ENCODE data around the gene PDE6C. TPM values are rescaled to one million over a fixed set of nuclear protein-coding genes. Genes with fewer than 3 reads are reported as not detected.

The PDE6C gene
- total RNA-seq, 5 donors from 2014 or later (not counting 1 experiment from before 2014, with no cell fraction given): not detected

- DNase-seq (no peak), ATAC-seq (replicated peaks in 1 of 4) (no peak)
- Histone ChIP-seq H3K36me3 (ENCODE audit: control insufficient read depth in 2 of 2, extremely low read depth in 1 of 2, insufficient read depth in 1 of 2, low read length in 1 of 2) (no peaks in the 10 kb centered on the region), H3K9me3 (no peaks in the 10 kb centered on the region), H3K27ac (ENCODE audit: low read length) (no peak overlapping the region), H3K27me3 (replicated peaks in 1 of 2; ENCODE audit: control insufficient read depth in 2 of 2, extremely low read depth in 1 of 2, insufficient read depth in 2 of 2, low read length in 1 of 2) (peaks cover 0 to 2% of the 10 kb centered on the region in 2 experiments), H3K4me3 (ENCODE audit: control insufficient read depth in 1 of 2, extremely low read depth in 1 of 2, low read length in 1 of 2) (no peak overlapping the region), H3K4me1 (ENCODE audit: control insufficient read depth in 1 of 2, extremely low read depth in 1 of 2, insufficient read depth in 2 of 2, low read length in 2 of 2) (no peaks in the 10 kb centered on the region)
- Mint-ChIP-seq H3K27me3 (peaks cover 3 to 6% of the 10 kb centered on the region in 2 donors), H3K27ac (no peak overlapping the region), H3K4me1 (peaks cover 0 to 2% (median 0%) of the 10 kb centered on the region in 3 donors), H3K4me3 (no peak overlapping the region), H3K36me3 (no peaks in the 10 kb centered on the region), H3K9me3 (no peaks in the 10 kb centered on the region)
- 70% methylated on average over 2 of the region's 5 CpGs for WGBS (ENCODE audit: insufficient coverage)
- POLR2A ChIA-PET: no interaction called here
- CTCF ChIA-PET: interaction anchor here in 1 of 2 donors (0.7 kb wide), 1 partner anchor 12 kb away, joined by 3 read pairs; no protein-coding TSS in a partner anchor
These were observed 98.1 kb downstream of the PDE6C start for GRCh38 chr10:93710333-93710909.

GRCh38 chr10:93711891-93712290 lies 99.6 kb downstream of the PDE6C start:
- peaks cover 0 to 2% (median 0%) of the 10 kb centered on the region in 3 donors for H3K4me1 Mint-ChIP-seq
- Histone ChIP-seq H3K4me3 (ENCODE audit: control insufficient read depth in 1 of 2, extremely low read depth in 1 of 2, low read length in 1 of 2) (no peak overlapping the region), H3K4me1 (ENCODE audit: control insufficient read depth in 1 of 2, extremely low read depth in 1 of 2, insufficient read depth in 2 of 2, low read length in 2 of 2) (no peaks in the 10 kb centered on the region), H3K36me3 (ENCODE audit: control insufficient read depth in 2 of 2, extremely low read depth in 1 of 2, insufficient read depth in 1 of 2, low read length in 1 of 2) (no peaks in the 10 kb centered on the region), H3K27me3 (replicated peaks in 1 of 2; ENCODE audit: control insufficient read depth in 2 of 2, extremely low read depth in 1 of 2, insufficient read depth in 2 of 2, low read length in 1 of 2) (peaks cover 2% of the 10 kb centered on the region in 2 experiments), H3K27ac (ENCODE audit: low read length) (no peak overlapping the region), H3K9me3 (no peaks in the 10 kb centered on the region)
- ChIA-PET CTCF (no interaction called here), POLR2A (interaction anchor here in 1 of 2 donors (0.8 kb wide), 1 partner anchor 9 kb away, joined by 3 read pairs; no protein-coding TSS in a partner anchor)
- H3K4me3 Mint-ChIP-seq: no peak overlapping the region
- 80% methylated on average over 1 of the region's 3 CpGs for WGBS (ENCODE audit: insufficient coverage)
- ATAC-seq (replicated peaks in 1 of 4) (no peak), DNase-seq (no peak)
- H3K27ac Mint-ChIP-seq: no peak overlapping the region
- H3K9me3 Mint-ChIP-seq: no peaks in the 10 kb centered on the region
- H3K27me3 Mint-ChIP-seq: peaks cover 3 to 11% of the 10 kb centered on the region in 2 donors
- H3K36me3 Mint-ChIP-seq: no peaks in the 10 kb centered on the region

GRCh38 chr10:93712593-93712992 lies 100.3 kb downstream of the PDE6C start:
- peaks cover 2% of the 10 kb centered on the region in 2 experiments for H3K27me3 ChIP-seq (replicated peaks in 1 of 2; ENCODE audit: control insufficient read depth in 2 of 2, extremely low read depth in 1 of 2, insufficient read depth in 2 of 2, low read length in 1 of 2)
- H3K36me3 Mint-ChIP-seq: no peaks in the 10 kb centered on the region
- ChIA-PET POLR2A (no interaction called here), CTCF (no interaction called here)
- no peak overlapping the region for H3K4me3 Mint-ChIP-seq
- H3K36me3 ChIP-seq (ENCODE audit: control insufficient read depth in 2 of 2, extremely low read depth in 1 of 2, insufficient read depth in 1 of 2, low read length in 1 of 2): no peaks in the 10 kb centered on the region
- H3K4me1 ChIP-seq (ENCODE audit: control insufficient read depth in 1 of 2, extremely low read depth in 1 of 2, insufficient read depth in 2 of 2, low read length in 2 of 2): no peaks in the 10 kb centered on the region
- no peak overlapping the region for H3K27ac Mint-ChIP-seq
- H3K9me3 Mint-ChIP-seq: no peaks in the 10 kb centered on the region
- WGBS (ENCODE audit: insufficient coverage): 69% methylated on average over 1 of the region's 2 CpGs
- H3K27me3 Mint-ChIP-seq: peaks cover 3 to 11% of the 10 kb centered on the region in 2 donors
- no peaks in the 10 kb centered on the region for H3K4me1 Mint-ChIP-seq
- H3K4me3 ChIP-seq (ENCODE audit: control insufficient read depth in 1 of 2, extremely low read depth in 1 of 2, low read length in 1 of 2): no peak overlapping the region
- DNase-seq (no peak), ATAC-seq (replicated peaks in 1 of 4) (no peak)
- H3K9me3 ChIP-seq: no peaks in the 10 kb centered on the region
- H3K27ac ChIP-seq (ENCODE audit: low read length): no peak overlapping the region

DNA sequence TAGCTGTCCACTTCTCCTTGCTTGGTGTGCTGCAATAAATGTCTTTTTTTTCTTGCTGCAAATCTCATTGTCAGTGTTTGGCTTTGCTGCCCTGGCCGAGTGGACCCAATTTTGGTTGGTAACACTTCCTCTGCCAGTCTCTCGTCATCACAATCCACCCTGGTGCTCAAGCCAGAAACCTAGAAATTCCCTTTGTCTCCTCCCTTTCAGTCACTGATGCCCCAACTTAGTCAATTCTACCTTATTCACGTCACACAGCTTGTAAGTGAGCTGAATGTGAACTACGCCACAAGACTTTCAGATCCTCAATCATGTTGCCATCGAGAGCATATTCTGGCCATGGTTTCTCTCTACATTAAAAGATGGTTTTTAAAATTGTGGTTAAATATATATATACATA lies 103.0 kb downstream of the PDE6C start:
- Histone ChIP-seq H3K36me3 (ENCODE audit: control insufficient read depth in 2 of 2, extremely low read depth in 1 of 2, insufficient read depth in 1 of 2, low read length in 1 of 2) (no peaks in the 10 kb centered on the region), H3K9me3 (no peaks in the 10 kb centered on the region), H3K4me3 (ENCODE audit: control insufficient read depth in 1 of 2, extremely low read depth in 1 of 2, low read length in 1 of 2) (no peak overlapping the region), H3K4me1 (ENCODE audit: control insufficient read depth in 1 of 2, extremely low read depth in 1 of 2, insufficient read depth in 2 of 2, low read length in 2 of 2) (no peaks in the 10 kb centered on the region), H3K27me3 (replicated peaks in 1 of 2; ENCODE audit: control insufficient read depth in 2 of 2, extremely low read depth in 1 of 2, insufficient read depth in 2 of 2, low read length in 1 of 2) (peaks cover 2 to 10% of the 10 kb centered on the region in 2 experiments), H3K27ac (ENCODE audit: low read length) (no peak overlapping the region)
- Mint-ChIP-seq H3K27ac (no peak overlapping the region), H3K36me3 (no peaks in the 10 kb centered on the region), H3K9me3 (no peaks in the 10 kb centered on the region), H3K4me1 (no peaks in the 10 kb centered on the region), H3K27me3 (peaks cover 9 to 23% of the 10 kb centered on the region in 2 donors), H3K4me3 (no peak overlapping the region)
- no peak for DNase-seq
- WGBS (ENCODE audit: insufficient coverage): 56% methylated on average over 2 of the region's 5 CpGs
- ChIA-PET CTCF (interaction anchor here in 1 of 2 donors (0.5 kb wide), 1 partner anchor 8 kb away, joined by 3 read pairs; no protein-coding TSS in a partner anchor), POLR2A (no interaction called here)
- ATAC-seq (replicated peaks in 1 of 4): no peak

Other genes with a start within 250 kb of the PDE6C start
- gene MYOF, start 130.2 kb upstream of the PDE6C start, total RNA-seq: 1 to 10 TPM in 1 of 5 donors, under 1 TPM in 4; 0.65 to 1.1 (median 0.86) TPM
- under 1 TPM; 0.35 to 0.95 (median 0.49) TPM for gene CEP55, start 115.9 kb upstream of the PDE6C start, total RNA-seq
- not detected for gene FFAR4, start 45.9 kb upstream of the PDE6C start, total RNA-seq
- 1 to 10 TPM in 3 of 5 donors, not detected in 2; 1.3 to 3.8 (median 2.5) TPM for gene RBP4, start 11.3 kb upstream of the PDE6C start, total RNA-seq
- 10 to 100 TPM; 15.2 to 24.1 (median 18.2) TPM for gene FRA10AC1, start 90.1 kb downstream of the PDE6C start, total RNA-seq
- not detected for gene LGI1, start 145.4 kb downstream of the PDE6C start, total RNA-seq